Measurements from ENCODE around the gene THY1.

THY1 gene

DNA sequence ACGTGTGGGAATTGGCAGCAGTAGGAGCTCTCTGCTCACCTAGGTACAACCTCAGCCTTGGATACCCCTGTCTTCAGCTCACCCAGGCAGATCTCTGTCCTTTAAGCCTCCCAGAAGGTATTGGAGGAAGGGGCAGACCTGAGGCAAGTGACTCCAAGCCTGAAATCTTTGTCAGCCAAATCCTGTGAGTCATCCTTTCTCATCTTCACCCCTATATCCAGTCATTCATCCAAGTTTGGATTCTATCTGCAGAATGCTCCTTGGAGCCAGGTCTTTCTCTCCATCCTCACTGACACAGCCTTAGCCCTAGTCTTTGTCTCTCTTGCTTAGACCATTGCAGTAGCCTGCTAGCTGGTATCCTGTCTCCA lies 10.4 kb upstream of the THY1 start:
- FAIRE-seq (no peak), DNase-seq (ENCODE audit: insufficient read length, low spot score) (no peak)
- TF ChIP-seq CTCF (IDR thresholded peaks at IDR 0.05; ENCODE audit: insufficient read depth, missing control alignments), result no peak

GRCh38 chr11:119432484-119433357 lies 9.7 kb upstream of the THY1 start:
- FAIRE-seq (no peak), DNase-seq (ENCODE audit: insufficient read length, low spot score) (no peak)
- no peak for TF ChIP-seq CTCF (IDR thresholded peaks at IDR 0.05; ENCODE audit: insufficient read depth, missing control alignments)

DNA sequence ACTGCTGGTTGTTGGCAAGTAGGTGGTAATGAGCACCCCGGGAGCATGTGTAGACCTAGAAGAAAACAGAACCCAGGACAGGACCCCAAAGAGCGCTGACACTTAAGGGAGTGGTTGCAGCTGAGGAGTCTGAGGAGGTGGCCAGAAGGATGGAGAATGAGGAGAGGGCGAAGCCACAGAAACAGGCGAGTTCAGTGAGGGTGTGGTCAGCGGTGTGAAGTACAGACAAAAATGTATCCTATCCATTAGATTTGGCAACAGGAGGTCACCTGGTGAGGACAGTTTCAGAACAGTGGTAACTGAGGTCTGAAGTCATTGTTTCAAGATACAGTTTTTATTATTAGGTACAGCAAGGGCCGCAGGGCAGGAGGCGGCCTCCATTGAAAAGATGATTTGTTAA lies 8.6 kb upstream of the THY1 start:
- FAIRE-seq, result no peak
- no peak for TF ChIP-seq CTCF (IDR thresholded peaks at IDR 0.05; ENCODE audit: insufficient read depth, missing control alignments)

GRCh38 chr11:119427279-119427678 lies 4.3 kb upstream of the THY1 start:
- DNase-seq (ENCODE audit: insufficient read length, low spot score) (no peak), FAIRE-seq (no peak)
- TF ChIP-seq CTCF (IDR thresholded peaks at IDR 0.05; ENCODE audit: insufficient read depth, missing control alignments), result no peak

More for the DNA sequence above, 8.6 kb upstream of the THY1 start:
- no peak for DNase-seq (ENCODE audit: insufficient read length, low spot score)

- FAIRE-seq (no peak), DNase-seq (ENCODE audit: insufficient read length, low spot score) (no peak)
- TF ChIP-seq CTCF (IDR thresholded peaks at IDR 0.05; ENCODE audit: insufficient read depth, missing control alignments), result no peak
Measured at GRCh38 chr11:119426142-119426541, 3.2 kb upstream of the THY1 start.

DNA sequence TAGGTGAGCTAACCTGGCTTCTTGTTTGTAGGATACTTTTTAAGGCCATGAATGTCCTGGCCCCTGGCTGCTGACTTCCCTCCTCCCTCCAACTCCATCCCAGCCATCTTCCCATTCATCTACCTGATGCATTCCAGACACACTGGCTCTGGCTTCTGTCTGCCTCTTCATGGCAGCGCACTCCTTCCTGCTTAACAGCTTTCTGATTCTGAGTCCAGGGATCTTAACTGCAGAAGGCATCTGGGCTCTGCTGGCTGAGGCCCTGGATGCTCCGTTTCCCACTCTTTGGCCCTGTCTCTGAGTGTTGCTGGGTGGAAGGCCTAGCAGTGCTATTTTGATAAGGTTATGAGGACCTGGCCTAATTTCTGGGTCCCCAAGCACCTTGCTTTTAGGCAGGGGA lies 1.8 kb upstream of the THY1 start:
- DNase-seq (ENCODE audit: insufficient read length, low spot score), result no peak
- FAIRE-seq, result no peak
- TF ChIP-seq CTCF (IDR thresholded peaks at IDR 0.05; ENCODE audit: insufficient read depth, missing control alignments), result no peak

- FAIRE-seq (no peak), DNase-seq (ENCODE audit: insufficient read length, low spot score) (no peak)
- no peak for TF ChIP-seq CTCF (IDR thresholded peaks at IDR 0.05; ENCODE audit: insufficient read depth, missing control alignments)
Measured at GRCh38 chr11:119424276-119424675, 1.3 kb upstream of the THY1 start.
